HepG2 (cell line): ENCODE results near the gene SEMA3F. TPM values are rescaled to one million over a fixed set of nuclear protein-coding genes. Genes with fewer than 3 reads are reported as not detected.

Experiments used
- KIAA2018 ChIP-seq: sonication (generic); formaldehyde crosslinking; IDR thresholded peaks from 2 replicates; pipeline ENCODE4 v1.5.0; 2020; ENCODE audit warnings: mild to moderate bottlenecking, missing genetic modification reagents, borderline replicate concordance
- PRDM10 ChIP-seq: sonication (generic); formaldehyde crosslinking; IDR thresholded peaks from 2 replicates; pipeline ENCODE4 v1.4.0; 2020; ENCODE audit warnings: low read depth, missing genetic modification reagents
- ZNF280D ChIP-seq: sonication (generic); formaldehyde crosslinking; IDR thresholded peaks from 2 replicates; pipeline ENCODE4 v1.5.1; 2020; ENCODE audit warnings: mild to moderate bottlenecking, missing genetic modification reagents
- polyA plus RNA-seq, 8 experiments: library from polyadenylated mRNA; depleted of rRNA in 3 of 8; stranded (reverse) in 7 of 8; unstranded in 1 of 8; fragments of >200 nt; fragmentation: Illumina TruSeq in 4 of 8; extraction: Trizol in 4 of 8; gene quantifications; 2 replicates each; pipeline versions ENCODE4 v1.2.1 to v1.2.3, GENCODE V29; 2011 to 2016; ENCODE audit warnings: low read depth in 4 of 8, missing spikeins in 1 of 8, mixed read lengths in 1 of 8; ENCODE audit not compliant: insufficient read depth in 1 of 8
- total RNA-seq, 5 experiments: library from RNA; depleted of rRNA; stranded (reverse); fragments of >200 nt; fragmentation: Illumina TruSeq; extraction: Trizol; gene quantifications; 2 replicates each; pipeline ENCODE4 v1.2.3, GENCODE V29; 2016; ENCODE audit warnings: low read depth in 1 of 5
- TF ChIP-seq, protein P1 (sequence below): sonication (generic); formaldehyde crosslinking; IDR thresholded peaks from 2 replicates; pipeline ENCODE4 v1.4.0; 2020; ENCODE audit warnings: mild to moderate bottlenecking, missing genetic modification reagents, borderline replicate concordance

SEMA3F gene
- total and polyA plus RNA-seq, 2 of the 13 experiments (the other 11 are each of a cell fraction or from before 2014, with no cell fraction given), result 7.6 to 17.2 TPM

GRCh38 chr3:50194128-50194902 lies 39.2 kb downstream of the SEMA3F start (continued):
- TF ChIP-seq PRDM10 (CRISPR knock-in tag) (0 out of 2 replicates have a peak, but pooled peaks have one; percentile 30), KIAA2018 (CRISPR knock-in tag) (no peak), ZNF280D (CRISPR knock-in tag) (no peak)
- TF ChIP-seq, protein P1, sequence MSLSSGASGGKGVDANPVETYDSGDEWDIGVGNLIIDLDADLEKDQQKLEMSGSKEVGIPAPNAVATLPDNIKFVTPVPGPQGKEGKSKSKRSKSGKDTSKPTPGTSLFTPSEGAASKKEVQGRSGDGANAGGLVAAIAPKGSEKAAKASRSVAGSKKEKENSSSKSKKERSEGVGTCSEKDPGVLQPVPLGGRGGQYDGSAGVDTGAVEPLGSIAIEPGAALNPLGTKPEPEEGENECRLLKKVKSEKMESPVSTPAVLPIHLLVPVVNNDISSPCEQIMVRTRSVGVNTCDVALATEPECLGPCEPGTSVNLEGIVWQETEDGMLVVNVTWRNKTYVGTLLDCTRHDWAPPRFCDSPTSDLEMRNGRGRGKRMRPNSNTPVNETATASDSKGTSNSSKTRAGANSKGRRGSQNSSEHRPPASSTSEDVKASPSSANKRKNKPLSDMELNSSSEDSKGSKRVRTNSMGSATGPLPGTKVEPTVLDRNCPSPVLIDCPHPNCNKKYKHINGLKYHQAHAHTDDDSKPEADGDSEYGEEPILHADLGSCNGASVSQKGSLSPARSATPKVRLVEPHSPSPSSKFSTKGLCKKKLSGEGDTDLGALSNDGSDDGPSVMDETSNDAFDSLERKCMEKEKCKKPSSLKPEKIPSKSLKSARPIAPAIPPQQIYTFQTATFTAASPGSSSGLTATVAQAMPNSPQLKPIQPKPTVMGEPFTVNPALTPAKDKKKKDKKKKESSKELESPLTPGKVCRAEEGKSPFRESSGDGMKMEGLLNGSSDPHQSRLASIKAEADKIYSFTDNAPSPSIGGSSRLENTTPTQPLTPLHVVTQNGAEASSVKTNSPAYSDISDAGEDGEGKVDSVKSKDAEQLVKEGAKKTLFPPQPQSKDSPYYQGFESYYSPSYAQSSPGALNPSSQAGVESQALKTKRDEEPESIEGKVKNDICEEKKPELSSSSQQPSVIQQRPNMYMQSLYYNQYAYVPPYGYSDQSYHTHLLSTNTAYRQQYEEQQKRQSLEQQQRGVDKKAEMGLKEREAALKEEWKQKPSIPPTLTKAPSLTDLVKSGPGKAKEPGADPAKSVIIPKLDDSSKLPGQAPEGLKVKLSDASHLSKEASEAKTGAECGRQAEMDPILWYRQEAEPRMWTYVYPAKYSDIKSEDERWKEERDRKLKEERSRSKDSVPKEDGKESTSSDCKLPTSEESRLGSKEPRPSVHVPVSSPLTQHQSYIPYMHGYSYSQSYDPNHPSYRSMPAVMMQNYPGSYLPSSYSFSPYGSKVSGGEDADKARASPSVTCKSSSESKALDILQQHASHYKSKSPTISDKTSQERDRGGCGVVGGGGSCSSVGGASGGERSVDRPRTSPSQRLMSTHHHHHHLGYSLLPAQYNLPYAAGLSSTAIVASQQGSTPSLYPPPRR, result peak; percentile 41; the same call in 1 of the 2 replicates
